MCF 10A (cell line): ENCODE measurements around the gene PIWIL4. TPM values are rescaled to one million over a fixed set of nuclear protein-coding genes. Genes with fewer than 3 reads are reported as not detected.

Source experiments
- Bru-seq: library from RNA; stranded (reverse); fragments of 400-500 nt; gene quantifications from one replicate; lab custom pipeline; 2021; lab: Mats Ljungman, UMichigan
- BruChase-seq, 2 experiments: library from RNA; stranded (reverse); fragments of 400-500 nt; gene quantifications; one replicate each; lab custom pipeline; 2021; lab: Mats Ljungman, UMichigan
- BruUV-seq: library from RNA; stranded (reverse); fragments of 400-500 nt; replicated peaks from 2 replicates; lab custom pipeline; 2021; lab: Mats Ljungman, UMichigan
- CTCF ChIA-PET: fragments of 300-600 bp; sonication (Branson Sonifier 250); formaldehyde crosslinking; extraction: SDS; loops from one replicate; lab custom pipeline; 2021; ENCODE audit warnings: antibody characterized with exemption, inconsistent platforms; lab: Yijun Ruan, JAX
- POLR2A ChIA-PET: fragments of 300-600, 350-650 bp; sonication (Branson Sonifier 250); formaldehyde crosslinking; extraction: SDS; loops from one replicate; lab custom pipeline; 2020; ENCODE audit warnings: antibody characterized with exemption, inconsistent platforms; lab: Yijun Ruan, JAX
- DNase-seq: peaks from one replicate; pipeline ENCODE4 v3.0.0-alpha.2; 2018; ENCODE audit not compliant: unreplicated experiment
- H3K27ac Mint-ChIP-seq: one replicate; pipeline ENCODE4 v1.8.0; 2022; ENCODE audit warnings: mild to moderate bottlenecking, low read depth, mixed read lengths; ENCODE audit not compliant: unreplicated experiment
- H3K27me3 Mint-ChIP-seq: one replicate; pipeline ENCODE4 v1.8.0; 2022; ENCODE audit warnings: mixed read lengths; ENCODE audit not compliant: insufficient read depth, unreplicated experiment
- H3K36me3 Mint-ChIP-seq: one replicate; pipeline ENCODE4 v1.8.0; 2022; ENCODE audit warnings: mild to moderate bottlenecking, moderate library complexity, mixed read lengths; ENCODE audit not compliant: insufficient read depth, unreplicated experiment
- H3K4me1 Mint-ChIP-seq: one replicate; pipeline ENCODE4 v1.8.0; 2022; ENCODE audit warnings: mixed read lengths; ENCODE audit not compliant: insufficient read depth, unreplicated experiment
- H3K4me3 Mint-ChIP-seq: one replicate; pipeline ENCODE4 v1.8.0; 2022; ENCODE audit warnings: mild to moderate bottlenecking, moderate library complexity, mixed read lengths; ENCODE audit not compliant: unreplicated experiment
- H3K9me3 Mint-ChIP-seq: one replicate; pipeline ENCODE4 v1.8.0; 2022; ENCODE audit warnings: mixed read lengths; ENCODE audit not compliant: unreplicated experiment
- CTCF ChIP-seq: fragments of 200-600 bp; IDR thresholded peaks from one replicate; pipeline ENCODE4 v1.8.0; 2022; ENCODE audit warnings: antibody characterized with exemption, mild to moderate bottlenecking; ENCODE audit not compliant: unreplicated experiment
- intact Hi-C: fragments of 100-400 bp; cut with micrococcal nuclease; formaldehyde crosslinking; loops from 2 replicates; pipeline ENCODE4 v1.14.1; 2022
- long read RNA-seq: library from polyadenylated mRNA; stranded (forward); transcript quantifications from one replicate; pipeline ENCODE4 v2.0.0, GENCODE V29; 2022
- total RNA-seq: library from RNA; stranded (reverse); gene quantifications from 2 replicates; pipeline ENCODE4 v1.2.3, GENCODE V29; 2022

PIWIL4 gene
- total RNA-seq (not detected in 2 replicates), Bru-seq, nascent RNA (percentile 23 among the genes with signal in this experiment), BruChase-seq, experiment 1, labeled RNA remaining after a 6-hour chase (percentile 18 among the genes with signal in this experiment), BruChase-seq, experiment 2, labeled RNA remaining after a 2-hour chase (percentile 27 among the genes with signal in this experiment)
- long read RNA-seq: 0 reads

GRCh38 chr11:94567181-94567670, at the start of gene PIWIL4:
Gene PIWIL4, plus strand, starts transcription at chr11:94567368. Its CDS starts 151 bp downstream, at chr11:94567519.
- CTCF ChIA-PET: interaction anchor here (0.6 to 0.8 kb wide), 2 partner anchors 10 to 48 kb away, joined by 3 to 5 read pairs; no protein-coding TSS in a partner anchor
- no peak for DNase-seq
- Mint-ChIP-seq H3K4me3 (no peak within 1 kb of the TSS), H3K4me1 (peaks cover 7% of the 10 kb centered on the region), H3K27ac (no peak within 1 kb of the TSS), H3K27me3 (no peaks in the 10 kb centered on the region), H3K36me3 (no peaks in the 10 kb centered on the region), H3K9me3 (no peaks in the 10 kb centered on the region)
- intact Hi-C loops: no loop called here
- BruUV-seq: no TSS peak
- TF ChIP-seq CTCF: no peak
- POLR2A ChIA-PET: no interaction called here

- H3K9me3 Mint-ChIP-seq: no peaks in the 10 kb centered on the region
- no peaks in the 10 kb centered on the region for H3K27me3 Mint-ChIP-seq
- no peak for TF ChIP-seq CTCF
- no TSS peak for BruUV-seq
- no peaks in the 10 kb centered on the region for H3K36me3 Mint-ChIP-seq
- no peak overlapping the region for H3K4me3 Mint-ChIP-seq
- H3K4me1 Mint-ChIP-seq: peaks cover 7% of the 10 kb centered on the region
- ChIA-PET POLR2A (no interaction called here), CTCF (interaction anchor here (0.7 to 9.8 kb wide), 16 partner anchors 10 to 623 kb away, joined by 3 to 177 read pairs (median 6); partner anchors contain the start of gene PIWIL4)
- no peak overlapping the region for H3K27ac Mint-ChIP-seq
- intact Hi-C loops: loop anchor here (5.0 to 10.0 kb wide), 3 partner anchors 379 to 1907 kb away; partner anchors contain the start of gene SRSF8
- DNase-seq: no peak
These were observed 48.9 kb upstream of the PIWIL4 start for GRCh38 chr11:94518300-94518699.

GRCh38 chr11:94519478-94520084, 47.6 kb upstream of the PIWIL4 start:
- no peak overlapping the region for H3K4me3 Mint-ChIP-seq
- BruUV-seq: no TSS peak
- peak; percentile 44 for TF ChIP-seq CTCF
- H3K27me3 Mint-ChIP-seq: no peaks in the 10 kb centered on the region
- H3K4me1 Mint-ChIP-seq: peaks cover 5% of the 10 kb centered on the region
- H3K27ac Mint-ChIP-seq: no peak overlapping the region
- peak; percentile 40 for DNase-seq
- ChIA-PET POLR2A (interaction anchor here (0.6 to 1.7 kb wide), 4 partner anchors 12 to 450 kb away, joined by 3 to 4 read pairs (median 3); no protein-coding TSS in a partner anchor), CTCF (interaction anchor here (0.6 to 9.8 kb wide), 28 partner anchors 10 to 1944 kb away, joined by 3 to 177 read pairs (median 5); partner anchors contain the start of gene PIWIL4)
- H3K36me3 Mint-ChIP-seq: no peaks in the 10 kb centered on the region
- intact Hi-C loops: loop anchor here (1.0 to 10.0 kb wide), 4 partner anchors 44 to 1905 kb away; partner anchors contain the start of gene SRSF8
- H3K9me3 Mint-ChIP-seq: no peaks in the 10 kb centered on the region

GRCh38 chr11:94521684-94522083, 45.5 kb upstream of the PIWIL4 start:
- Mint-ChIP-seq H3K27ac (no peak overlapping the region), H3K27me3 (no peaks in the 10 kb centered on the region), H3K36me3 (no peaks in the 10 kb centered on the region), H3K4me3 (no peak overlapping the region), H3K4me1 (peaks cover 9% of the 10 kb centered on the region), H3K9me3 (no peaks in the 10 kb centered on the region)
- POLR2A ChIA-PET: no interaction called here
- CTCF ChIA-PET: interaction anchor here (0.6 to 9.8 kb wide), 10 partner anchors 9 to 1546 kb away, joined by 3 to 177 read pairs (median 4); partner anchors contain the start of gene C11orf97
- BruUV-seq: no TSS peak
- peak; percentile 17 for DNase-seq
- TF ChIP-seq CTCF: no peak
- intact Hi-C loops: no loop called here
